Ovary (tissue), 3 donors: ENCODE results near the gene MYOF.

Experiments used
- POLR2A ChIP-seq: fragments of 450-650 bp; IDR thresholded peaks from one replicate; pipeline ENCODE4 v1.6.1; 2017; ENCODE audit warnings: antibody characterized with exemption, mild to moderate bottlenecking, moderate library complexity
- TF ChIP-seq, protein P1 (sequence below), 3 donors: fragments of 450-650 bp in 2 of 3; fragments of 200-600 bp in 1 of 3; IDR thresholded peaks; one replicate each; pipeline versions ENCODE4 v1.5.1 to v1.8.0; 2016 to 2022; ENCODE audit warnings: antibody characterized with exemption in 3 of 3, mild to moderate bottlenecking in 1 of 3
- donor health status: DM: no; HTN: no; CAD: no.

GRCh38 chr10:93488956-93489528 is 6.9 kb upstream of the MYOF start:
- TF ChIP-seq POLR2A = no peak
- TF ChIP-seq, protein P1, sequence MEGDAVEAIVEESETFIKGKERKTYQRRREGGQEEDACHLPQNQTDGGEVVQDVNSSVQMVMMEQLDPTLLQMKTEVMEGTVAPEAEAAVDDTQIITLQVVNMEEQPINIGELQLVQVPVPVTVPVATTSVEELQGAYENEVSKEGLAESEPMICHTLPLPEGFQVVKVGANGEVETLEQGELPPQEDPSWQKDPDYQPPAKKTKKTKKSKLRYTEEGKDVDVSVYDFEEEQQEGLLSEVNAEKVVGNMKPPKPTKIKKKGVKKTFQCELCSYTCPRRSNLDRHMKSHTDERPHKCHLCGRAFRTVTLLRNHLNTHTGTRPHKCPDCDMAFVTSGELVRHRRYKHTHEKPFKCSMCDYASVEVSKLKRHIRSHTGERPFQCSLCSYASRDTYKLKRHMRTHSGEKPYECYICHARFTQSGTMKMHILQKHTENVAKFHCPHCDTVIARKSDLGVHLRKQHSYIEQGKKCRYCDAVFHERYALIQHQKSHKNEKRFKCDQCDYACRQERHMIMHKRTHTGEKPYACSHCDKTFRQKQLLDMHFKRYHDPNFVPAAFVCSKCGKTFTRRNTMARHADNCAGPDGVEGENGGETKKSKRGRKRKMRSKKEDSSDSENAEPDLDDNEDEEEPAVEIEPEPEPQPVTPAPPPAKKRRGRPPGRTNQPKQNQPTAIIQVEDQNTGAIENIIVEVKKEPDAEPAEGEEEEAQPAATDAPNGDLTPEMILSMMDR (IDR thresholded peaks at IDR 0.05) = no peak
